GM21825 (cell line): ENCODE data around the gene BPHL.
"Not testable (repeated sequence)": the region's sequence is repeated elsewhere in the genome, so short reads cannot be mapped to it uniquely, and the experiment has no call there.

Source experiments
- ATAC-seq: cut with Tn5 transposase; IDR thresholded peaks from one replicate; pipeline ENCODE4 v1.9.1; 2021; ENCODE audit warnings: mild to moderate bottlenecking, moderate library complexity; ENCODE audit not compliant: unreplicated experiment

BPHL gene

GRCh38 chr6:3176562-3177355 is 58.2 kb downstream of the BPHL start:
- ATAC-seq: no peak

DNA sequence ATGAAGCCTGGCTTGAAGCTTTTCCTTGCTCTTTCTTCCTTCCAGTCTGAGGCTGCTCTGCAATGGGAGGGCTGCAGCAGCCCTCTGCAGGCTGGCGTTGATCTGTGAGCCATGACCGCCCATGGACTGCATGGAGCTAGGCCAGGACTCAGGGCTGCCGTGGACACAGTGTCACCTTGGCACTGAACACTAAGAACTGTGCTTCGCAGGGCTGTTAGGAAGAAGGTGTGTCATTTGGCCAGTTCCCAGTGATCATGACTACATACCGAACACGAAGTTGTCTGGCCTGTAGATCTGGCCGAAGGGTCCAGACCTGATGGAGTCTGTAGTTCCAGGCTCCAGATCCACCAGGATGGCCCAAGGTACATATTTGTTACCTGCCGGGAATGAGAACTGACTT is 60.2 kb downstream of the BPHL start:
- ATAC-seq: not testable (repeated sequence)

DNA sequence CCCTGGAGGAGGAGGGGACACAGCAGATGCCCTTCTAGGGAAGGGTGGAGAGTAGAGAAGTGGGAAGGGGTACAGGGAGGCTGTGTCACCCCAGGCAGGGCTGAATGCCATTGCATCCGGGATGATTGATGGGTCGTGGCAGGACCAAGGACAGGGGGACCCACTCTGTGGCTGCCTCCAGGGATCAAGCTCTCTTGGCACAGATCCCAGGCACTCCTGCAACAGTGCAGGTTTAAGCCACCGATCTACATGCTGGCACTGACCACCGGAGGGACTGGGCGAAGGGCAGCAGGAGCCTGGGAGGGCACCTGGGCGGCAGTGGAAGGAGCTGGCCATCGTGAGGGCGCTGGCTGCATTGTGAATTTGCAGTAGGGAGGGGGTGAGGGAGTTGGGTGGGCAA is 61.4 kb downstream of the BPHL start:
- ATAC-seq: not testable (repeated sequence)

DNA sequence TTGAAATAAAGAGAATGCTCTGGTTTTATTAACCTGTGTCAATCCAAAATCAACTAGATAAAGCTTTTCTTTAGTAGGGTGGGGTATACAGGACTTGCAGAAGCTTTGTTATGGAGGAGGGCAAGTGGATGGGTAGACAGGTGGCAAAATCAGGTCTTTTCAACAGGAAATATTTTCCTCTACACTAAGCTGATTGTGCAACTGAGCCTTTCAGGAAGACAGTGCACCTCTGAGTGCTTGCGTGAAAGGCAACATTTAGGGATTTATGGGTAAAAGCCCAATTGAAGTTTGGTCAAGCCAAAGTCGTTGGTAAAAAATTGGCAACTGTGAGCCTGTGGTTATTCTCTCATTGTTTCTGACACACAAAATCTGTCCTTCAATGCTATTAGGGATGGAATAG is 62.6 kb downstream of the BPHL start:
- no peak for ATAC-seq

- ATAC-seq: no peak
Measured at GRCh38 chr6:3183066-3183465, 64.6 kb downstream of the BPHL start.

GRCh38 chr6:3186974-3187382 is 68.5 kb downstream of the BPHL start:
- no peak for ATAC-seq

GRCh38 chr6:3188262-3188661 is 69.8 kb downstream of the BPHL start:
- no peak for ATAC-seq

DNA sequence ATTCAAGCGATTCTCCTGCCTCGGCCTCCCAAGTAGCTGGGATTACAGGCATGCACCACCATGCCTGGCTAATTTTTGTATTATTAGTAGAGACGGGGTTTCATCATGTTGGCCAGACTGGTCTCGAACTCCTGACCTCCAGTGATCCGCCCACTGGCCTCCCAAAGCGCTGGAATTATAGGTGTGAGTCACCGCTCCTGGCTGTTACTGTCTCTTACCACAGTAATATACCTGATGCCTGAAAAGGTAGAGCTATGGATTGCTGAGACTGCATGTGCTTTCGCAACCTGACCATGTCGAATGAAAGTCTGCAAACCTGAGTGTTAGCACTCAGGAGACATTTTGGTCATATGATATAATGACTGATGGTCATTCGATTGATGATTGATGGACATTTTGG is 70.7 kb downstream of the BPHL start:
- ATAC-seq: not testable (repeated sequence)

DNA sequence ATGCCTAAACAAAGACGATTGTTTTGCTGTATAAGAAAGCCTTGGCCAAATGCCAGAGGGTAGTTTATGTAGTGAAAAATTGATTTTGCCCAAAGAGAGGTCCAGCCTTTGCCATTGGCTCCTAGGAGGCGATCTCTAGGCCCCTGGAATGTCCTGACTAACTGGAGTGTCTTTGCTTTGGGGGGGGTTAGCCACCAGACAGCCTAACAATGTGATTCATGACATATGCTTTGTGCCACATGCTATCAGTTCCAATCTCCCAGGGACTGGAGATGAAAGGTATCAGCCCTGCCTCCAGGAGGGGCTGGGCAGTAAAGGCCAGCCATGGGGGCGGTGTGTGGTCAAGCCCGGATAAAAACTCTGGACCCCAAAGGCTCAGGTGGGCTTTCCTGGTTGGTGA is 71.5 kb downstream of the BPHL start:
- ATAC-seq: no peak

- no peak for ATAC-seq
Measured at GRCh38 chr6:3190779-3191178, 72.3 kb downstream of the BPHL start.

- ATAC-seq: no peak
Measured at GRCh38 chr6:3193102-3193849, 74.8 kb downstream of the BPHL start.

DNA sequence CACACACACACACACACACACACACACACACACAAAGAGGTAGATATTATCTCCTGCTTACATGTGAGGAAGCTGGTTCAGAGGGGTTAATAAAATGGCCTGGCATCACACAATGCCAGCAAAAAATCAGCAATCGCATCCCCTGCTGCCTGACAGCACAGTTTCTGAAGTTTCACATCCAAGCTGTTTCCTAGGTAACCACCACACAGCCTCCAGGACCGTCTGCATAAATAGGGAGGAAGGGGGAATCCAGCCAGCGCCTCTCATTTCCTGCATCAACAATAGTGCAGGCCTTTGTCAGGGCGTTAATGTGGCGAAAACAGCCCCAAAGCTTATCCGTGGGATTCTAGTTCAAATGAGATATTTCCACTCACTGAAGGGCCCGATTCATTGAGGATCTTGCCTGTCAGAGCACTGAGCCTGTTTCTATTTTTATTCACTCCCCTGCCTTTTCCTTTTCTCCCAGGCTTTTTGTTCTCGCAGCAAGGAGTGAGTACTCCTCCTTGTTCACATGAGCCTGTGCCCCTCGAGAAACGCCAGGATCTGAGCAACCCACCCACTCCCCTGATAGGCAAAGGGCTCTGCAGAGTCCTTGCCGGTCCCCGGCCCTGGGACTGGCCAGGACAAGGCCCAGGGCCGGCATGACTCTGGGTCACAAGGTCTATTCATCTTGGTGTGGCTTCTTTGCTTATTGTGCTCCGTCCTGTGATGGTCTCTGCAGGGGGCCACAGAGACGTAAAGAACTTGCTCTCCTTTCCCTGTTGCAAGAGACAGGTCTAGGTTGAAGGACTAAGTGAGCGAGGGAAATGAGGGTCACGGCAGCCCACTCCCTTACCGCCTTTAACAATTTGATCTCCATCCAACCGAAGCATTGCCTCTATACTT is 76.3 kb downstream of the BPHL start:
- ATAC-seq: no peak

- no peak for ATAC-seq
Measured at GRCh38 chr6:3195420-3195694, 76.8 kb downstream of the BPHL start.

DNA sequence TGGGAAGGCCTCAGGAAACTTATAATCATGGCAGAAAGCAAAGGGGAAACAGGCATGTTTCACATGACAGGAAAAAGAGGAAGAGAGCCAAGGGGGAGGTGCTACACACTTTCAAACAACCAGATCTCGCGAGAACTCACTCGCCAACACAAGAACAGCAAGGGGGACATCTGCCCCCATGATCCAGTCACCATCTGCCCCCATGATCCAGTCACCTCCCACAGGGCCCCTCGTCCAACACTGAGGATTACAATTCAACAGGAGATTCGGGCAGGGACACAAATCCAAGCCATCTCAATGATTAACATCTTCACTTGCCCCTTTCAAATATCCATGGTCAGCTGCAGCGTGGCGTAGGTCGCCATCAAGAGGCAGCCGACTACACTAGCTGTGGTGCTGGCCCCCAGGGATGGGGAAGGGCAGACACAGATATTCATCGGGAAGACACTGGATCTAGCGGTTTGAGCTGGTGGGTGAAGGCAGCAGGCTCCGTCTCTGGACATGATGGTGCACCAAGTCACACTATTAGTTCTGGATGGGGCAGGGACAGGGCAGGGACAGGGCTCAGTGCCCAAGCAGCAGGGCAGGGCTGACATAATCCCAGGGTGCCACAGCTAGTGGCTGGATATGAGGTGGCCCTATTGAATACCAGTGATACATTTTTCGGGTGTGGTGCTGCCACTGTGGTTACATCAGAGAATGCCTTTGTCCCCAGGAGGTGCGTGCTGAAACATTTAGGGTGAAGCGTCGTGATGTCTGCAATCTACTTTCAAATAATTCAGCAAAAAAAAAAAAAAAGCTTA is 77.4 kb downstream of the BPHL start:
- ATAC-seq: no peak

GRCh38 chr6:3196770-3197169 is 78.3 kb downstream of the BPHL start:
- ATAC-seq: no peak

DNA sequence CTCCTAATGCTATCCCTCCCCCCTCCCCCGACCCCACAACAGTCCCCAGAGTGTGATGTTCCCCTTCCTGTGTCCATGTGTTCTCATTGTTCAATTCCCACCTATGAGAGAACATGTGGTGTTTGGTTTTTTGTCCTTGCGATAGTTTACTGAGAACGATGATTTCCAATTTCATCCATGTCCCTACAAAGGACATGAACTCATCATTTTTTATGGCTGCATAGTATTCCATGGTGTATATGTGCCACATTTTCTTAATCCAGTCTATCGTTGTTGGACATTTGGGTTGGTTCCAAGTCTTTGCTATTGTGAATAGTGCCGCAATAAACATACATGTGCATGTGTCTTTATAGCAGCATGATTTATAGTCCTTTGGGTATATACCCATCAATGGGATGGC is 79.2 kb downstream of the BPHL start:
- ATAC-seq: not testable (repeated sequence)

DNA sequence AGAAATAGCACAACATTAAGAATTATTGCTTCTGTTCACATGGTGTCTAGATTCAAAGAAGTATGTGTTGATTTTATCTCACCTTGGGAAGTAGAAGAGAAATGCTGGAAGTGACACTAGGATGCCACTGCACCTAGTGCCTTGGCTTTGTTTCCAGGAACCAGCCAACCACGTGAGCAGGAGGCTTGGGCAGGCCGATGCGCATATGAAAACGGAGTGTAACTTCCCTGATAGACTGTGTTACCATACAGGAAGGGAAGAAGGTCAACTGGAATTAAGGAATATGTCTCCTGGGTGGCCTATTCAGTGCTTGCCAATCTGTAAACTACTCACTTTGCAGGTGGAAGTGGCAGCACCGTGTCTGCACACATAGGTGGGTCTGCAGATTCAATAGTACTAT is 80.9 kb downstream of the BPHL start:
- no peak for ATAC-seq

DNA sequence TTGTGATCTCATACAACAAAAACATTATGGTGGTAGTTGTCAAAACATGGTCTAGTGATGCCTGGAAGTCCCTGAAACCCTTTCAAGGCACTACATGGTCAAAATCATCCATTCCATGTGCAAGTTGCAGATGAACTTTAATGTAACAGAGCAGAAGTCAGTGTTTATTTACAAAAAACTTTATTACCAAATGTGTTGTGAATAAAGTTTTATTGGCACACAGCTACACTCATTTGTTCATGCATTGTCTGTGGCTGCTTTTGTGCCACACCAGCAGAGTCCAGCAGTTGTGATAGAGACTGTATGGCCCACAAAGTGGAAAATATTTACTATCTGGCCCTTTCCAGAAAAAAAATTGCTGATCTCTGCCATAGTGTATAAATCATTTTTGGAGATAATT is 82.2 kb downstream of the BPHL start:
- no peak for ATAC-seq

GRCh38 chr6:3201388-3201787 is 82.9 kb downstream of the BPHL start:
- no peak for ATAC-seq
